ENCODE data around the gene GJB4.
A peak's percentile ranks its signal among the peaks of the same experiment; 100 is the strongest.
"Not testable (repeated sequence)": the region's sequence is repeated elsewhere in the genome, so short reads cannot be mapped to it uniquely, and the experiment has no call there.

GJB4 gene

DNA sequence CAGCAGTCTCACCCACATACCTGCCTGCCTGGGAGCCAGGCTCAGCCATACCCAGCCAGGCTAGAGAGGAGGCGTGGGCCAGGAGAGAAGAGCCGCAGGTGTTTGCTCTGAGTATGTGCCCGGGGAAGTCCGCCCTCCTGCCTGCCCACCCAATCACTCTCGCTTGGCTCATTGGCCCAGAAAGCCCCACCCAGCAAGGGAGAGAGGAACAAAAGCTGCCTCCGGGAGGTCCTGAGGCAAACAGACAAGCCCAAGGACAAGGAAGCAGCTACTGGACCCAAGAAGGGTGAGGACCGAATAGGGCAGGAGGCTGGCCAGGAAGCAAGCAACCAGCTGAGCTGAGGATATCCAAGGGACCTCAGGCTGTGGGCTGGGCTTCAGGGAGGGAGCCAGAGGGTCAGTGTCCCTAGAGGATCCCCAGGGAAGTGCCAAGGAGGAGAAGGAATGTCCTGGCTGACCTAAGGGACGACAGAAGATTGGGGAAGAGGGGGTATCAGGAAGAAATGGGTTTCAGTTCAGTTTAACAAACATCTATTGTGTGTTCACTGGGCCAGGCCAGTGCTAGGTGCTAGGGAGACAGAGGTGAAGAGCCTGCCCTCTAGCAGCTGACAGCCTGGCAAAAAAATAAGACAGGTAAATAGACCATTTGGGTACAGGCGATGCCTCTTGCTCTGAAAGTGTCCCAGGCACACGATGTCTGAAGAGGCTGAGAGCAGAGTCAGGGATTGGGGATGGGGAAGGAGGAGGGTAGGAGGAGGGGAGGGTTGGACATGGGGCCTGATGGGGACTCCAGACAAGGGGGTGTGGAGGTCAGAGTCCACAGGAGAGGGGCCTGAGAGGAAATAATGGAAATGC, at the start of gene GJB4:
Gene GJB4 (plus strand): TSS at position 238 of the 855 bp plus-strand sequence. CDS start 1,515 bp downstream, outside the sequence.
- no peak for DNase-seq

DNA sequence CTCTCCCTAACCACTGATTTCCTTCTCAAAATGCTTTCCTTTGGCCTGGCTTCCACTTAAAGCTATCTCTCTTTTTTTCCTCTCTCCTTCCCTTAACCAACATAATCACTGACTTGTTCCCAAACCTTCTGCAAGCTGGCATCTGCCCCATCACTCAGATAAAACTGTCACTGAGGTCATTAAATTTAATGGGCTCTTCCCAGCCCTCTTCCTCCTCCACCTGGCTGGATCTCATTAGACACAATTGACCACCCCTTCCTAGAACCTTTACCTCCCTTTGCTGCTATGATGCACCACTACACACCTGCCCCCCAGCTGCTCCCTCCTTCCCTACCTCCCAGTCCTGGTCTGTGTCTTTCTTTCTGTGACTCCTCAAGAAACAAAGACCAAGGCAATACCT, 48.7 kb upstream of the GJB4 start:
- DNase-seq = no peak

DNA sequence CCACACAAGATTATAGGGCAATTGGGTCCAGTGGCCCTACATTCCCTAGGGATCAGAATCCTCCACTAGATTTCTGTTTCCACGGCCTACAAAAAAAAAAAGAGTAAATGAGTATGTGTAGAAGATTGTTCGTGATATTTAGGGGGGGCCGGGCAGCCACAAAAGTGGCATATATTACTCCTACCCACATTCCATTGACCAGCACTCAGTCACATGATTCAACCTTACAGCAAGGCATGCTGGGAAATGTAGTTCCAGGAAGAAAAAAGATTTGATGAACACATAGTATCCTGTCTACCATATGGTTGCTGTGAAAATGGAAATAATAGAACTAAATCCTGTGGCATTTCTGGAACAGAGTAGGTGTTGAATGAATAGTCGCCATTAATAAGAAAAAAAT, 48.1 kb upstream of the GJB4 start:
- no peak for DNase-seq

DNA sequence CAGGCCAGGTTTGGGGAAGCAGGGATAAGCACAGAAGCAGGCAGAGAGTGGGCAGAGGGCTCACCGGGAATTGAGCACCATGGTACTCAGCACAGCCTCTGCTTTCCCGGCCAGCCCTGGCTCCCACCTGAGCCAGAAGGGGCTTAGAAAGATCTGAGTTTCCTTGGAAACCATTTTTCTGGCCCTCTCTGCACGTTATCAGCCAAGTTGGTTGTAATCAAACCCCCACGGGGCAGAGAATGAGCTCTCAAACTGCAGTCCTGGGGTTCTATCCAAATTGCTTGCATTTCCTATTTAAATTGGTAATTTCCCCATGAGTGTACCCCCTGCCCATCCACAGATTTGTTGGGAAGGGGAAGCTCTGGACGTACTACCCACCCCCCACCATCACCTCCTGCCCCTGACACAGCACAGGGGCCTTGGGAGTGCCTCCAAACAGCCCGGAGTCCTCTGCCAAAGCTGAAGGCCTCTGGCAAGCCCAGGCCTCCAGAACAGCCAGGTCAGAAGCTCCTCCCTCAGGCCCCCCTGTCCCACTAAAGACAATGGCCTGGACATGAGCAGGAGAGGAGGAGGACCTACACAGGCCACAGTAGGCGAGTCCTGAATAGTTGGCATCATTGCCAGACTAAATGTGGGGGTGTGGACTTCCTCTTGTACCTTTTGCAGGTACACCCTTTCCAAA, 47.4 kb upstream of the GJB4 start:
- DNase-seq = no peak

DNA sequence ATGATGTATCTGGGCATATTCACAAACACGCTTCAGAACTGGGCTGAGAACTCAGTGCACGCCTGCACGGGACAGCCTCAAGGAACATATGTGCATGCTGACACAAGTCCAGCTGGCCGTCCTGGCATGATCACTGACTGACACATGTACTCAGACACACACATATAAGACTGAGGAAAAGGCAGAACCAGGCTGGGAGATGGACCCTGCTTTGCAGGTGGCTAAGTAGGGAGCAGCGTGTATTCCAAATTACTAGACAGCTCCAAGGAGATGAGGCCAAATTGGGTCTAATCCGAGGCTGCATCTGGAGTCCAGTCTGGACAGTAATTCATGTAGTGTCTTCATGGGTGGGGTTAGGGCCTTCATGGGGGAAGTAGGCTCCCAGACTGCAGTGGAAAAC, 46.1 kb upstream of the GJB4 start:
- no peak for DNase-seq

DNA sequence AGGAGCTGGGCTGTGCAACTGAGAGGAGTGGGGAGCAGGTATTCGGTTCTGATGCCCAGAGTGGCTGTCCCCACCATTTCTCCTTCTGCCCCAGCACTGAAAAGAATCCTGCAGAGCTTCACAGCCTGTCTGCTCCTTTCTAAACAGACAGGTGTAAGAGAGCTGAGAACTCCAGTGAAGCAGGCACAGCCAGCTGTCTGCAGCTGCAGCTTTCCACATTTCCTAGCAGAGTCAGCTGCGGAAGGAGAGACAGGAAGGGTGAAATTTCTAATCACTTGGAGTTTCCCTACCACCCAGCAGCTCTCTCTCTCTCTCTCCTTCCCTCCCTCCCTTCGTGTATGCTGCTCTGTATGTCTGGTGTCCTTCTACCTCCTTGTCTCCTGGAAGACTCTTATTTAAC, 45.2 kb upstream of the GJB4 start:
- DNase-seq = no peak

DNA sequence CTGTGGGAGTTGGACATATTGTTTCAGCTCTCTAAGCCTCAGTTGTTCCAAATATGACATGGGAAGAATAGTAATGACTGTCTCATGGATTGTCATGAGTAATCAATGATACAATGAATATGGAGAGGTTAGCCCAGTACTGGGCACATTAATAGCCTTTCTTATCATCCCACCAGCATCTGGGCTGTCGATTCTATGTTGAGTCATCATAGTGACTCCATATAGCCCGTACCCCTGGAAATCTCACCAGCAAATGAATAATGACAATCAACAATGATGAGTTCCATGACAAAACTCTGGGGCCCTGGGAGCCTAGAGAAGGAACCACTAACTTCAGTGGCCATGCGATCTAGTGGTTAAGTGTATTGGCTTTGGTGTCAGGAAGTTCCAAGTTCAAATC, 44.4 kb upstream of the GJB4 start:
- no peak for DNase-seq

DNA sequence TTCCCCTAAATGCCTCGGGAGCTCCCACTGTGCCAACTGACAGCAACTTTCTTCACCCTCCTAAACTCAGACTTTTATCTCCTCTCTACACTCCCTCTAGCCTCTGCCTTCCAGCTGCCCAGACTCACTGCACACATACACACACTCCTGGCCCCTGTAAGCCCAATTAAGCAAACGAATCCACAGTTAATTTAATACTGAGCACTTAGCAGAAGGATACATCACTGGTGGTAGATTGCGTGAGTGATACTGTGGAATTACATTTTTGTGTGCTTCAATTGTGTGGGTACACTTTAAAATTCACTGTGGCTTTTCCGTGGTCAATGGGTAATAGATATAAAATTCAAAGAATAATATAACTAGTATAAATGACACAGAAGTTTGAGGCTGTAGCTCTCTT, 38.3 kb upstream of the GJB4 start:
- no peak for DNase-seq

DNA sequence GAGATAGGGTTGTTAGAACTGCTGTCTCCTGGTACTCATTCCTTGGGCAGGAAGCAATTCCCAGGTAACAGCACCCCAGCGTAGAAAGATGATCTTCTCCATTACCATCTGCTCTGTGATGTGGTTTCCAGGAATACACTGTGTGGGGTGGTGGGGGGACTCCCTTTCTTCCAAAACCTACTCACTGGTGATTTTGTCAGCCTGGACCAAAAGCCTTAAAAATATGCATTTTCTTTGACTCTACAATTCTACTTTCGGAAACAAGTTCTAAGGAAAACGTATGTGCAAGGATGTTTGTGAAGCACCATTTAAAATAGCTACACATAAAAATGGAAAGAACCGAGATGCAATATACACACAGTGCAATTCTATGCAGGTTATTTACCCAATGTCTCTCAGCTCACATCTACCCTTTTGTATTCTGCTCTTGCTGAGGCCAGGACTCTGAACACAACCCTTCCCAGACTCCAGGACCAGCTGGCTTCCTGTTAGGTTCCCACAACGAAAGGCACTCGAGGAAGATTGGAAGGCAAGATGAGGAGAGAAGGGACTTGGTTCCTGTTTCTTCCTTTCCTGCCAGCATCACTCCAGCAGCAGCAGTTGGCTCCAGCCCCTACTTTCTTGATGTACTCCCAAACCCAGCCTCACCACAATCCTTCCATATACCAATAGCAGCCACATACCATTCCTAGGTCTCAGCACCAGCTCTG, 37.7 kb upstream of the GJB4 start:
- DNase-seq = no peak

DNA sequence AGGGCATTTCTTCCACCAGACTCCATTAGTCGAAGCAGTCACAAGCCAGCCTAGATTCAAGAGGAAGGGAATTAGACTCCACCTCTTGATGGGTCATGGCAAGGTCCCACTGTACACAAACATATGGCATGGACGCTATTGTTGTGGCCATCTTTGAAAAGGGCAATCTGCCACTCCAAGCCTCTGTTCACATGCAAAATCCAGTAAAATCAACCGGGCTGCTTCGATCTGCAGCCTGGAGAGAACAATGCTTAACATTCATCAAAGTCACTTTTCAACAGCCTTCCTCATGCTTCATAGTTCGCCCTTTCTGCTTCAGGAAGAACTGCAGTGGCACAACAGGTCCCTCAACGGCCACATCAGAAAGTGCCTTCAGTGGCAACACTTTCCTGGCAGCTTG, 32.7 kb upstream of the GJB4 start:
- no peak for DNase-seq

DNA sequence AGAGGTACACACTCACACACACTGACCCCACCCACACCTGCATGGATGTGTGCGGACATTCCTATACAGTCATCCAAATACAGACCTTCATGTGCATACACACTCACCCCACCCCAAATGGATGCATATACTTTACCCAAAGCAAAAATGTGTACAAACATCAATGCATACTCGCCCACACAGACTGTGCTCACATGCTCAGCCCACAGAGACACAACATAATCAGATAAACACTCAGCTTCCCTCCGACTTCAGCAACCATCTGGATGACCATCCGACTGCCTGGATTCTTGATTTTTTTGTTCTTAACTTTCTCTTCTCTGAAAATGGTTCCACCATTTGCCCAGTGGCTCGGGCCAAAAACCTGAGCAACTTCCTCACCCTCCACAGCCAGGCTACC, 29.1 kb upstream of the GJB4 start:
- DNase-seq = no peak

DNA sequence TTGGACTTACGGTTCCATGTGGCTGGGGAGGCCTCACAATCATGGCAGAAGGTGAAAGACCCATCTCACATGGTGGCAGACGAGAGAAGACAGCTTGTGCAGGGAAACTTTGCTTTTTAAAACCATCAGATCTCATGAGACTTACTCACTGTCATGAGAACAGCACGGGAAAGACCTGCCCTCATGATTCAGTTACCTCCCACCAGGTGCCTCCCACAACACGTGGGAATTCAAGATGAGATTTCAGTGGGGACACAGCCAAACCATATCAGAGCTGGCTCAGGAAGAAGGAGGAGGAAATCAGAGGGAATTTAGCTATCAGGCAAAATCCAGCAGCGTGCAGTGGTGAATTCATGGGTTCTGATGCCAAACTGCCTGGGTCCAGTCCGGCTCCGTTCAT, 26.7 kb upstream of the GJB4 start:
- DNase-seq = not testable (repeated sequence)

DNA sequence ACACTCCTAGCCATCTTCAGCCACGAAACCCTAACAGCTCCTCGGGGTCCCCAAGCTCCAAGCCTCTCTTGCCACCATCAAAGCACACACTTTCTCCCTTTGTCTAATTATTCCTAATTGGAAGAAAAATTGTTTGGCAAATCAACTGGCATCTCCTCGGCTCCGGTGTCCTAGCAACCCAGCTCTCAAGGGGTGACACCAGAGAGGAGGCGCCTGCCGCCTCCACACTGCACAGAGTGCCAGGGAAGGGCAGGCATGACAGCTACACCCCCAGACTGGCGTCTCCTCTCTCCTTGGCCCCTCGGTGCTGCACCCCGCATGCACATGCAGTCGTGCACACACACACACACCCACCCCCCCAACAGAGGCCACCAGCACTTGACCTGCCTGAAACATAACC, 22.8 kb upstream of the GJB4 start:
- peak; percentile 41 for DNase-seq

DNA sequence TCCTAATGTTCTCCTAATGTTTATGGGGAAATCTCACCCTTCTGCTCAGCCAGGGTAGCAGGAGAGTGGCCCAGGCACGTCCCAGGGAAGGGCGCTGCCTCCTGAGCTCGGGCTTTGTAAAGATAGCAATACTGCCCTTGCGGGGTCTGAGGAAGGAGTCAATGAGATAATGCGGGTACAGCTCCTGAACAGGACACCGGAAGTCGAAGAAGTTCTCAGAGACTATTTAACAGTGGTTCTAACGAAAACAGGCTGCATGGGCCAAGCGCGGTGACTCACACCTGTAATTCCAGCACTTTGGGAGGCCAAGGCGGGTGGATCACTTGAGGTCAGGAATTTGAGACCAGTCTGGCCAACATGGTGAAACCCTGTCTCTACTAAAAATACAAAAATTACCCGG, 22.3 kb upstream of the GJB4 start:
- DNase-seq = not testable (repeated sequence)

DNA sequence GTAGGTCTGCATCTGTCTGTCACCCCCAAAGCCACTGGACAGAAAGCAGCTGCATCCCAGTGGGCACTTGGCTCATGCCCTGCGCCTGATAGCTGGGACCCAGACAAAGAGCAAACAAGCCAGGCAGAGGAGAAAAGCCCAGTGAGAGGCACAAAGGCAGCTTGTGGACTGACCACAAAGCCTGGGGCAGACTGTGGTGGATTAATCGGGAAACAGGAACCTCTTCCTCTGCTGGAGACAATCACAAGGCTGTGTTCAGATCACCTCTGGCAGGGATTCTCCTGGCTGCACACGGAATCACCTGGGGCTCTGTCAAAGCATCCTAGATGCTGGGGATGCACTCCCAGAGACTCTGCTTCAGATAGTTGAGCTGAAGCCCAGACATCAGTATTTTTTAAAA, 19.9 kb upstream of the GJB4 start:
- DNase-seq = peak; percentile 51

DNA sequence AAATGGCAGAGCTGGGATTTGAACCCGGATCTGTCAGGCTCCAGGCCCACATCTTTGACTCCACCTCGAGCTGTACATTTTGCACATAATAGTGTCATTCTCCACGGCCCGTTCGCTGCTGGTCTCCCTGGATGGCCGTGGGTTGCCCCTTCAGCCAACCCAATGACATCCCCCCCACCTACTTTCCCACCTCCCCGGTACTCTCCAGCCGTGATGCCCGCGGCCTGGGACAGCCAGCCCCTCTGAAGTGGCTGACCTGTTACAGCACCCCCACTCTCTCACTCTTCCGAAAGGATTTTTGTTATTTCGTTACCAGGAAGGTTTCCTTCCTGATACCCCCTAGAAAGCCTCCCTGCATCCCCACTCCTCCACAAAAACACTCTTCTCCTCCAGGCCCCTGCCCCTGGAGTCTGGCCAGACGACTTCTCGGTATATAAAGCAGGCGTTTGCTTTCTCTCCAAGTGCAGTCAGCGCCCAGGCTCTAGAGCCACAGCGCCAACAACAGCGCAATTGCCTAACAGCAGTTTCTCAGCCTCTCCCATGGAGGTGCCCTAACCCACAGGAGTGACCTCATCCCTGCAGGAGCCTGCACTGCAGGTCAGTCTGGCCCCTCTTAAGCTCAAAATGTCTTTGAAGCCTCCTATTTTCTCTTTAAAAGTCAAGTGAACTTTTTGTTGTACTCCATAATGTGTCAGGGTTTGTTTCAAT, 19.2 kb upstream of the GJB4 start:
- DNase-seq = peak; percentile 81

DNA sequence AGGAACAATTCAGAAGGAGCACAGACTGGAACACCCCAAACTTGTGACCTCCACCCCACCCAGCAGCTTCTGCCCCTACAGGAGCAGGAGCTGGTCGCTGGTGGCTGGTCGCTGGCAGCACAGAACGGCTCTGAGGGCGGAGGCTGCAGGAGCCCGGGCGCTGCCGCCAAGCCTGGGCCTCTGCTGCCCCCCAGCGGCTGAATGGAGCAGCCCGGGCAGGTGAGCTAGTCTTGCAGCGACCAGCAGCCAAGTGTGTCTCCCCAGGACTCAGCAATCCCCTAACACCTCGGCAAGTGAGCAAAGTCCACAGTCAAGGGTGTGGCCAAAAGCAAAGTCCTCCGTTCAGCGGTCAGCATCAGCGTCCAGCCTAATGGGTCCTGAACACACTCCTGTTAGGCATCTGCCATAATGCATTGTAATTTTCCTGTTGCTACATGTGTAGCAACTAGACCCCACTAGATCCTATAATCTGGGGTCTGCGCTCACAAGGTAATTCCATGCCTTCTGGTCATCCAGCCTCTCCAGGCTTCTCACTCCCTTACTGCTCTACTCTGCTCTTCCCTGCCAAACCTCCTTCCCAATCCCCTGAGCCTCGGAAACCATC, 16.8 kb upstream of the GJB4 start:
- peak; percentile 84 for DNase-seq

DNA sequence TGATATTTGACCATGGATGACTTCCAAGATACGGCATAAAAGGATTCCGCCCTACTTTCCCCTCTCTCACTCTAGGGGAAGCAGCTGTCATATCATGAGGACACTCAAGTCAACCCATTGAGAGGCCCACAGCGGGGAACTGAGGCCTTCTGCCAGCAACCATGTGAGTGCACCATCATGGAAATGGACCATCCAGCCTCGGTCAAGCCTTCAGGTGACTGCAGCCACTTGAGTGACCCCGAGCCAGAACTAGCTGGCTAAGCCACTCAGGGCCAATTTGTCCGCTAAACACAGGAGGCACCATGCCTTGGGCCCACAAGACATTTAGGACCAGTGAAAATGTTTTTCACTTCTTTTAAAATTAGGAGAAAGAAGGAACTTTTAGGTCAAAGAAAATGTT, 15.8 kb upstream of the GJB4 start:
- no peak for DNase-seq

DNA sequence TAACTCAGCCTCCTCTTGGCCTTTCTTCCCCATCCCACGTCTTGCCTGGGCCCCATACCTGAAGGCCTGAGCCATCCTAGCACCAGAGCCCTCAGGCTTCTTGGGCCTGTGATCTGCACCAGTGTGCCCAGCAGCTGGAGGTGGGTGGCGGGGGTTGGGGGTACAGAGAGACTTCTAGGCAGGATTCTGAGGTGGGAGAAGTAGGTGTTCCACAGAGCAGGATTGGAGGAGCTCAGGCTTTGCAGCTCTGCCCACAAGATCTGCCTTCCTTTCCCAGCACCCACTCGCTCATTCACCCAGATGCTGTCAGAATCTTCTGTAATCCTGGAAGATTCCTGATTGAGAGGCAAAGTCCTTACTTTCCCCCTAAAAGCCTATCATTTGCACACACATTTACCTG, 14.7 kb upstream of the GJB4 start:
- DNase-seq = no peak

DNA sequence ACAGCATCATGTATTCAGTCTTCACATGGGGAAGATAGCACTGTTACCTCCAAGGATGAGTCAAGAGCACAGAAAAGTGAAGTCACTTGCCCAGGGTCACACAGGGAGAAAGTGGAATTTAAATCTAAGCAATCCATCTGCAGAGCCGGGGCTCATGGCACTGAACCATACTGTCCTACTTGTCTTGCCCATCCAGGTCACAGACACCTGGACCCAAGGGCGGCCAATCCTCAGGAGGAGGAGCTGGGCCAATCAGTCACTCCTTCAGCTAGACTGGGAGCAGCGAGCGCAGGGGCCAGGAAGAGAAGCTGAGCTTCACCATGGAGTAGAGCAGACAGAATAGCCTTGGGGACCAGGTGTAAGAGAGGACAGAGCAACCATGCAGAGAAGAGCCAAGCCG, 13.9 kb upstream of the GJB4 start:
- no peak for DNase-seq

DNA sequence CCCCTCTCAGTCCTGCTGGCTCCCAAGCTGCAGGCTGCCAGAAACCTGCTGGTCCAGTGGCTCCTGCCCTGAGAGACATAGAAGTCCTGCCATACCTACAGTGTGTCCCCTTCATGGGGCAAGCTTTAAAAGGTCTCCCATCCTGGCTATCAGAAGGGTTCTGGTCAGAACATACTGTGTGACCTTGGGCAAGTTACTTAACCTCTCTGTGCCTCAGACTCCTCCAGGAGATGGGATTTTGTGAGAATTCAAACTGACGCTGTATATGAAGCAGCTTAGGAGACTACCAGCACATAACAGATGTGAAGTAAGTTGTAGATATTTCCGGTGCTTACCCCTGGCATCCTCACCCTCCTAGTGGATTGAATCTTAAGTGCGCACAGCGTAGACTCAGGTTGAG, 13.4 kb upstream of the GJB4 start:
- no peak for DNase-seq

DNA sequence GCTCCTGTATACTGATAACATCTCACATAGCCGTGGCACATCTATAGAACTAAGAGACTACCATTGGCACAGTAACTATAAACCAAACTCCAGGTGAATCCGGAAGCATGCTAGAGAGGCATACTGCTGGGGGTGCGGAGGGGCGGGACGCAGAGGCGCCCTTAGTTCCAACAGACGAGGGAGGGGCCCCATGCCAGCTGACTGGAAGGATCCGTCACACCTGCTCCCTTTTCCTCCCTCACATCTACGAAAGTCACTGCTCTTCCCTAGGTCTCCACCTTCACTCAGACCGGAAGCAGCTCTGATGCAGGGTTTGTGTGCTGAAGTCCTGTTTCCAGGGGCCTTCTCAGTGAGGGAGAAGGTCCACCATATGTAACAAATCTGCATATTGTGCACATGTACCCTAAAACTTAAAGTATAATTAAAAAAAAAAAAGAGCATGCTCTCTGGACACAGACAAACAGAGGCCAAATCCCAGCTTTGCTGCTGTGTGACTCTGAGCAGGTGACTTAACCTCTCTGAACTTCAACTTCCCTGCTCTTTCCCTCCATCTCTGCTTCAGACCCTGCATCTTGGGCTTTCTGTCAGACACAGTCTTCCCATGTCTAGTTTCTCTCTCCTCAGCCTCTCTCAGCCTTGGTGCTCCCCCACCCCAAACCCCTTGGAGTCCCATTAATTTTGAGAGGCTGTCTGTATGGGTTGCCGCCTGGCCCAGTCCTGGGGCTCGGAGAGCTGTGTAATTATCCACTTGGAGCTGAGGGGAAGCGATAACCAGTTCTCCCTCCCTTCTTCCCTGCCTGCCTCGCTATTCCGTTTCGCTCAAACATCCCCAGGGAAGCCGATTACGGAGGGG, 12.5 kb upstream of the GJB4 start:
- DNase-seq = no peak

Data from NCI-H1092 (cell line).